ENCODE results near the gene CCDC127. TPM values are rescaled to one million over a fixed set of nuclear protein-coding genes. Genes with fewer than 3 reads are reported as not detected.
"Not testable (repeated sequence)": the region's sequence is repeated elsewhere in the genome, so short reads cannot be mapped to it uniquely, and the experiment has no call there.

CCDC127 gene
- polyA plus RNA-seq, 4 donors, result 1.3 to 6.6 (median 2.2) TPM

DNA sequence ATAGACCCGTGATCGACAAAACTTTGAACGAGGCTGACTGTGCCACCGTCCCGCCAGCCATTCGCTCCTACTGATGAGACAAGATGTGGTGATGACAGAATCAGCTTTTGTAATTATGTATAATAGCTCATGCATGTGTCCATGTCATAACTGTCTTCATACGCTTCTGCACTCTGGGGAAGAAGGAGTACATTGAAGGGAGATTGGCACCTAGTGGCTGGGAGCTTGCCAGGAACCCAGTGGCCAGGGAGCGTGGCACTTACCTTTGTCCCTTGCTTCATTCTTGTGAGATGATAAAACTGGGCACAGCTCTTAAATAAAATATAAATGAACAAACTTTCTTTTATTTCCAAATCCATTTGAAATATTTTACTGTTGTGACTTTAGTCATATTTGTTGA, 38.4 kb upstream of the CCDC127 start:
- DNase-seq, result peak in 1 of 2 donors; percentile 81
- not testable (repeated sequence) for H3K4me3 ChIP-seq (ENCODE audit: low read depth in 1 of 3, low read length in 3 of 3); H3K27ac ChIP-seq (ENCODE audit: low read depth in 1 of 3, low read length in 2 of 3); H3K27me3 ChIP-seq (ENCODE audit: control insufficient read depth in 3 of 3, insufficient read depth in 3 of 3, low read length in 3 of 3); H3K9me3 ChIP-seq (ENCODE audit: control insufficient read depth in 2 of 2, insufficient read depth in 1 of 2, low read depth in 1 of 2, low read length in 1 of 2); H3K4me1 ChIP-seq (ENCODE audit: control insufficient read depth in 3 of 3, insufficient read depth in 2 of 3, low read depth in 1 of 3, low read length in 2 of 3); FAIRE-seq
- WGBS, 3 donors, result 68 to 84% (median 74%) methylated on average over 8 of the region's 8 CpGs
- peaks cover 0 to 43% (median 6%) of the 10 kb centered on the region in 3 donors for H3K36me3 ChIP-seq (ENCODE audit: control insufficient read depth in 3 of 3, insufficient read depth in 2 of 3, low read depth in 1 of 3, low read length in 3 of 3)

DNA sequence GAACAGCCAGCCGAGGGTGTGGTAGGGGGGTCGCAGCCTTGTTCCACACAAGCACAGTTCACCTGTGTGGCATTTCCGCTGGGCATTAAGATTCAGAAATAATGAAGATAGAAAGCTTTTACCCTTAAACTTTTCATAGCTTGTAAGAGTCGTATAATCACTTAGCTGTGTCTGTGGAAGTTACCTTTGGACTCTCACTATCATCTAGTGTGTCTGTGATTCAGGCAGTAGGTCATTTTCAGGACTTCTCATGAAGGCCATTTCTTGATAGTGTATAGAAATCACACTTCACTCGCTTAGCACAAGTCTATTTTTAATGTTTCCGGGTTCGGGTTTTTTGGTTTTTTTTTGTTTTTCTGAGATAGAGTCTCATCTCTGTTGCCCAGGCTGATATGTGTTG, 37.2 kb upstream of the CCDC127 start:
- not testable (repeated sequence) for FAIRE-seq; H3K4me3 ChIP-seq (ENCODE audit: low read depth in 1 of 3, low read length in 3 of 3); H3K4me1 ChIP-seq (ENCODE audit: control insufficient read depth in 3 of 3, insufficient read depth in 2 of 3, low read depth in 1 of 3, low read length in 2 of 3); H3K9me3 ChIP-seq (ENCODE audit: control insufficient read depth in 2 of 2, insufficient read depth in 1 of 2, low read depth in 1 of 2, low read length in 1 of 2); H3K27me3 ChIP-seq (ENCODE audit: control insufficient read depth in 3 of 3, insufficient read depth in 3 of 3, low read length in 3 of 3)
- Histone ChIP-seq H3K36me3 (ENCODE audit: control insufficient read depth in 3 of 3, insufficient read depth in 2 of 3, low read depth in 1 of 3, low read length in 3 of 3) (peaks cover 0 to 49% (median 6%) of the 10 kb centered on the region in 3 donors), H3K27ac (ENCODE audit: low read depth in 1 of 3, low read length in 2 of 3) (peak overlapping the region; percentile 46 to 84 (median 72))
- peak in 1 of 2 donors; percentile 46 for DNase-seq
- WGBS, 3 donors, result 39 to 75% (median 49%) methylated on average over 5 to 7 of the region's 7 CpGs

DNA sequence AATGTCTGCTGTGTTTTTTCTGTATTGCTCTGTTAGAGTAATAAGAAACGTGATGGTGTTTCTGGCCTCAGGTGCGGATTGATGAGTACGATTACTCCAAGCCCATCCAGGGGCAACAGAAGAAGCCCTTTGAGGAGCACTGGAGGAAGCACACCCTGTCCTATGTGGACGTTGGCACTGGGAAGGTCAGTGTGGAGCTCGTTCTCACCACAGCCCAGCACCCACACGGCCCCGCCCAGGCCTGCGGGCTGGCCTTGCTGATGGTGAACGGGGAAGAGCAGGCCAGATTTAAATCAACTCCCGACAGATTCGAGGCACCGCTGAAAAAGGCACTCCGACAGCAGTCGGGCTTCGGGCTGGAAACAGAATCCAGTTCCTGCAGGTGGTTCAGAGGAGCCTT, 36.4 kb upstream of the CCDC127 start:
- FAIRE-seq, result not testable (repeated sequence)

GRCh38 chr5:252546-252945, 34.6 kb upstream of the CCDC127 start:
- DNase-seq (peak in 1 of 2 donors; percentile 64), FAIRE-seq (no peak)
- Histone ChIP-seq H3K27ac (ENCODE audit: low read depth in 1 of 3, low read length in 2 of 3) (peak overlapping the region in 2 of 3 donors; percentile 93 to 94), H3K36me3 (ENCODE audit: control insufficient read depth in 3 of 3, insufficient read depth in 2 of 3, low read depth in 1 of 3, low read length in 3 of 3) (peaks cover 7 to 49% (median 9%) of the 10 kb centered on the region in 3 donors), H3K27me3 (ENCODE audit: control insufficient read depth in 3 of 3, insufficient read depth in 3 of 3, low read length in 3 of 3) (no peaks in the 10 kb centered on the region), H3K4me1 (ENCODE audit: control insufficient read depth in 3 of 3, insufficient read depth in 2 of 3, low read depth in 1 of 3, low read length in 2 of 3) (peaks cover 0 to 10% (median 0%) of the 10 kb centered on the region in 3 donors), H3K9me3 (ENCODE audit: control insufficient read depth in 2 of 2, insufficient read depth in 1 of 2, low read depth in 1 of 2, low read length in 1 of 2) (peaks cover 0 to 5% of the 10 kb centered on the region in 2 donors), H3K4me3 (ENCODE audit: low read depth in 1 of 3, low read length in 3 of 3) (peak overlapping the region in 1 of 3 donors; percentile 15)
- 11 to 49% (median 24%) methylated on average over 10 of the region's 10 CpGs for WGBS, 3 donors

More for the DNA sequence above, 36.4 kb upstream of the CCDC127 start:
- not testable (repeated sequence) for DNase-seq; H3K4me1 ChIP-seq (ENCODE audit: control insufficient read depth in 3 of 3, insufficient read depth in 2 of 3, low read depth in 1 of 3, low read length in 2 of 3); H3K27me3 ChIP-seq (ENCODE audit: control insufficient read depth in 3 of 3, insufficient read depth in 3 of 3, low read length in 3 of 3); H3K4me3 ChIP-seq (ENCODE audit: low read depth in 1 of 3, low read length in 3 of 3); H3K9me3 ChIP-seq (ENCODE audit: control insufficient read depth in 2 of 2, insufficient read depth in 1 of 2, low read depth in 1 of 2, low read length in 1 of 2)
- Histone ChIP-seq H3K27ac (ENCODE audit: low read depth in 1 of 3, low read length in 2 of 3) (peak overlapping the region; percentile 46 to 84 (median 72)), H3K36me3 (ENCODE audit: control insufficient read depth in 3 of 3, insufficient read depth in 2 of 3, low read depth in 1 of 3, low read length in 3 of 3) (peaks cover 1 to 50% (median 6%) of the 10 kb centered on the region in 3 donors)
- WGBS, 3 donors, result 85 to 95% (median 89%) methylated on average over 9 to 13 of the region's 15 CpGs

DNA sequence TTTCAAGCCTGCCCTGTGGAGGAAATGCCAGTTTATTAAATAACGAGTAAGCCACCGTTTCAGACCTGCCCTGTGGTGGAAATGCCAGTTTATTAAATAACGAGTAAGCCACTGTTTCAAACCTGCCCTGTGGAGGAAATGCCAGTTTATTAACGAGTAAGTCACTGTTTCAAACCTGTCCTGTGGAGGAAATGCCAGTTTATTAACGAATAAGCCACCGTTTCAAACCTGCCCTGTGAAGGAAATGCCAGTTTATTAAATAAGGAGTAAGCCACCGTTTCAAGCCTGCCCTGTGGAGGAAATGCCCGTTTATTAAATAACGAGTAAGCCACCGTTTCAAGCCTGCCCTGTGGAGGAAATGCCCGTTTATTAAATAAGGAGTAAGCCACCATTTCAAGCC, 34.0 kb upstream of the CCDC127 start:
- not testable (repeated sequence) for H3K4me1 ChIP-seq (ENCODE audit: control insufficient read depth in 3 of 3, insufficient read depth in 2 of 3, low read depth in 1 of 3, low read length in 2 of 3); DNase-seq; H3K9me3 ChIP-seq (ENCODE audit: control insufficient read depth in 2 of 2, insufficient read depth in 1 of 2, low read depth in 1 of 2, low read length in 1 of 2); H3K27me3 ChIP-seq (ENCODE audit: control insufficient read depth in 3 of 3, insufficient read depth in 3 of 3, low read length in 3 of 3); H3K4me3 ChIP-seq (ENCODE audit: low read depth in 1 of 3, low read length in 3 of 3); FAIRE-seq
- peak overlapping the region in 2 of 3 donors; percentile 93 to 94 for H3K27ac ChIP-seq (ENCODE audit: low read depth in 1 of 3, low read length in 2 of 3)
- 13 to 51% (median 29%) methylated on average over 11 of the region's 11 CpGs for WGBS, 3 donors
- peaks cover 7 to 44% (median 10%) of the 10 kb centered on the region in 3 donors for H3K36me3 ChIP-seq (ENCODE audit: control insufficient read depth in 3 of 3, insufficient read depth in 2 of 3, low read depth in 1 of 3, low read length in 3 of 3)

GRCh38 chr5:251538-251937, 33.6 kb upstream of the CCDC127 start:
- H3K9me3 ChIP-seq (ENCODE audit: control insufficient read depth in 2 of 2, insufficient read depth in 1 of 2, low read depth in 1 of 2, low read length in 1 of 2); H3K27me3 ChIP-seq (ENCODE audit: control insufficient read depth in 3 of 3, insufficient read depth in 3 of 3, low read length in 3 of 3); DNase-seq; H3K4me3 ChIP-seq (ENCODE audit: low read depth in 1 of 3, low read length in 3 of 3); FAIRE-seq; H3K4me1 ChIP-seq (ENCODE audit: control insufficient read depth in 3 of 3, insufficient read depth in 2 of 3, low read depth in 1 of 3, low read length in 2 of 3): not testable (repeated sequence)
- 29 to 59% (median 38%) methylated on average over 6 to 8 of the region's 8 CpGs for WGBS, 3 donors
- Histone ChIP-seq H3K27ac (ENCODE audit: low read depth in 1 of 3, low read length in 2 of 3) (peak overlapping the region in 2 of 3 donors; percentile 20 to 93), H3K36me3 (ENCODE audit: control insufficient read depth in 3 of 3, insufficient read depth in 2 of 3, low read depth in 1 of 3, low read length in 3 of 3) (peaks cover 7 to 40% (median 10%) of the 10 kb centered on the region in 3 donors)

DNA sequence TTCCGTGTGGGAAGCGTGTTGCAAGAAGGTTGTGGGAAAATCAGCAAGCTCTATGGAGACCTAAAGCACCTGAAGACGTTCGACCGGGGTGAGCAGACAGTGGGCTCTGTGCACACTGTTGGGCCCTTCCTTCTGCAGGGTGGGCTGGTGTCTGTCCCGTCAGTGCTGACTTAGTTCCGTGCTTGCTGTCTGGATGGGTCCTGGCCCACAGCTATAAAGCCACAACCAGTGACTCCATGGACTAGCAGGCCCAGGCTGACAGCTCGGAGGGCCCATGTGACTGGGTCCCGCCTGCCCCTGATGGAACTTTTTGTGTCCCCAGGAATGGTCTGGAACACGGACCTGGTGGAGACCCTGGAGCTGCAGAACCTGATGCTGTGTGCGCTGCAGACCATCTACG, 33.1 kb upstream of the CCDC127 start:
- H3K27me3 ChIP-seq (ENCODE audit: control insufficient read depth in 3 of 3, insufficient read depth in 3 of 3, low read length in 3 of 3); H3K4me1 ChIP-seq (ENCODE audit: control insufficient read depth in 3 of 3, insufficient read depth in 2 of 3, low read depth in 1 of 3, low read length in 2 of 3); DNase-seq; FAIRE-seq; H3K4me3 ChIP-seq (ENCODE audit: low read depth in 1 of 3, low read length in 3 of 3); H3K9me3 ChIP-seq (ENCODE audit: control insufficient read depth in 2 of 2, insufficient read depth in 1 of 2, low read depth in 1 of 2, low read length in 1 of 2): not testable (repeated sequence)
- Histone ChIP-seq H3K27ac (ENCODE audit: low read depth in 1 of 3, low read length in 2 of 3) (peak overlapping the region in 1 of 3 donors; percentile 93), H3K36me3 (ENCODE audit: control insufficient read depth in 3 of 3, insufficient read depth in 2 of 3, low read depth in 1 of 3, low read length in 3 of 3) (peaks cover 7 to 39% (median 12%) of the 10 kb centered on the region in 3 donors)
- WGBS, 3 donors, result 93 to 96% (median 94%) methylated on average over 7 to 9 of the region's 12 CpGs

DNA sequence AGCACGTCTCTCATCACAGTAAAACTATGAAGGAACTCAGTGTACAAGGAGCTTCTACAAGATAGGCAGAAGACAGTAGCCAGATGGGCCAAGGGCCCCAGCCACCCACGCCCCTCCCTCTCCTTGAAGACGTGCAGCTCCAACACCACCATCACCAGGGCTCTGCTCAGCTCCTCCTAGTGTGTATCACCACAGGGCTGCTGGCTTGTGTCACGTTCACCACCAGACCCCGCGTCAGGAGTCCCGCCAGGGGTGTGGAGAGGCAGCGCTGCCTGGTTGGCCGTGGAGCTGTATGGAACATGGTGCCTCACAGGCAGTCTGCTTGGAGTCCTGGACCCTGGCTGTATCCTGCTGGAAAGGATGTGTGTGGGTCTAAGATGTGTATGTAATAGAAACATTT, 32.4 kb upstream of the CCDC127 start:
- H3K9me3 ChIP-seq (ENCODE audit: control insufficient read depth in 2 of 2, insufficient read depth in 1 of 2, low read depth in 1 of 2, low read length in 1 of 2), result peaks cover 0 to 10% of the 10 kb centered on the region in 2 donors
- H3K27me3 ChIP-seq (ENCODE audit: control insufficient read depth in 3 of 3, insufficient read depth in 3 of 3, low read length in 3 of 3); H3K4me3 ChIP-seq (ENCODE audit: low read depth in 1 of 3, low read length in 3 of 3); FAIRE-seq; DNase-seq; H3K27ac ChIP-seq (ENCODE audit: low read depth in 1 of 3, low read length in 2 of 3); H3K4me1 ChIP-seq (ENCODE audit: control insufficient read depth in 3 of 3, insufficient read depth in 2 of 3, low read depth in 1 of 3, low read length in 2 of 3): not testable (repeated sequence)
- 84 to 90% (median 88%) methylated on average over 5 to 9 of the region's 9 CpGs for WGBS, 3 donors
- H3K36me3 ChIP-seq (ENCODE audit: control insufficient read depth in 3 of 3, insufficient read depth in 2 of 3, low read depth in 1 of 3, low read length in 3 of 3), result peaks cover 7 to 39% (median 12%) of the 10 kb centered on the region in 3 donors

DNA sequence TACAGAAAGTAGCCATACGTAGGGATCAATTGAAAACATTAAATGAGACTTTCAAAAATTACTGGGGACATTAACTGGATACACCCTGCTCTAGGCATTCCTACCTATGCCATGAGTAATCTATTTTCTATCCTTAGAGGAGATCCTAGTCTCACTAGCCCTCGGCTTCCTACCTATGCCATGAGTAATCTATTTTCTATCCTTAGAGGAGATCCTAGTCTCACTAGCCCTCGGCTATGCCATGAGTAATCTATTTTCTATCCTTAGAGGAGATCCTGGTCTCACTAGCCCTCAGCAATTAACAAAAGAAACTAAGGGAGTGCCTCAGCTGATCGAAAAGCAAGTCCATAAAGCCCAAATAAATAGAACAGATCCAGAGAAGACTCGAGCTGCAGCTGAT, 27.8 kb upstream of the CCDC127 start:
- not testable (repeated sequence) for H3K4me1 ChIP-seq (ENCODE audit: control insufficient read depth in 3 of 3, insufficient read depth in 2 of 3, low read depth in 1 of 3, low read length in 2 of 3); H3K27me3 ChIP-seq (ENCODE audit: control insufficient read depth in 3 of 3, insufficient read depth in 3 of 3, low read length in 3 of 3); DNase-seq; H3K4me3 ChIP-seq (ENCODE audit: low read depth in 1 of 3, low read length in 3 of 3); H3K27ac ChIP-seq (ENCODE audit: low read depth in 1 of 3, low read length in 2 of 3); FAIRE-seq
- WGBS, 3 donors, result 88 to 96% (median 90%) methylated on average over 5 of the region's 5 CpGs
- Histone ChIP-seq H3K36me3 (ENCODE audit: control insufficient read depth in 3 of 3, insufficient read depth in 2 of 3, low read depth in 1 of 3, low read length in 3 of 3) (peaks cover 9 to 37% (median 21%) of the 10 kb centered on the region in 3 donors), H3K9me3 (ENCODE audit: control insufficient read depth in 2 of 2, insufficient read depth in 1 of 2, low read depth in 1 of 2, low read length in 1 of 2) (peaks cover 0 to 23% of the 10 kb centered on the region in 2 donors)
